Measurements from ENCODE around the gene HTR2A. TPM values are rescaled to one million over a fixed set of nuclear protein-coding genes. Genes with fewer than 3 reads are reported as not detected.

The HTR2A gene
- total RNA-seq, 1 experiment from 2014 or later = not detected

GRCh38 chr13:46844431-46844830 is 52.4 kb downstream of the HTR2A start:
- no peak for DNase-seq
- intact Hi-C loops (cut with micrococcal nuclease; ENCODE audit: unreplicated experiment) = loop anchor here (10.0 kb wide), 1 partner anchor 500 kb away; no protein-coding TSS in a partner anchor
- peaks cover 27% of the 10 kb centered on the region for H3K27me3 Mint-ChIP-seq (ENCODE audit: insufficient read depth, unreplicated experiment)
- no peaks in the 10 kb centered on the region; the same call in 1 of the 2 replicates for H3K27me3 ChIP-seq (replicated peaks; ENCODE audit: control insufficient read depth, insufficient read depth, low read length)
- no peaks in the 10 kb centered on the region for H3K9me3 Mint-ChIP-seq (ENCODE audit: unreplicated experiment)
- H3K4me3 ChIP-seq (ENCODE audit: low read depth, low read length) = no peak overlapping the region
- no peaks in the 10 kb centered on the region for H3K9me3 ChIP-seq
- TF ChIP-seq CTCF (IDR thresholded peaks at IDR 0.05; ENCODE audit: insufficient read depth in 1 of 2, low read depth in 1 of 2, low read length in 1 of 2, severe bottlenecking in 1 of 2, unreplicated experiment in 1 of 2) = no peak
- H3K36me3 Mint-ChIP-seq (ENCODE audit: insufficient read depth, unreplicated experiment) = no peaks in the 10 kb centered on the region
- no TSS peak for BruUV-seq (replicated peaks)
- no peaks in the 10 kb centered on the region for H3K4me1 Mint-ChIP-seq (ENCODE audit: low read depth, unreplicated experiment)
- no peak overlapping the region for H3K27ac Mint-ChIP-seq (ENCODE audit: unreplicated experiment)
- ChIA-PET POLR2A (no interaction called here), CTCF (no interaction called here)
- H3K4me3 Mint-ChIP-seq (ENCODE audit: unreplicated experiment) = no peak overlapping the region
- H3K4me1 ChIP-seq = no peaks in the 10 kb centered on the region
- H3K36me3 ChIP-seq (ENCODE audit: control insufficient read depth, insufficient read depth, low read length) = no peaks in the 10 kb centered on the region

- H3K4me1 ChIP-seq = no peaks in the 10 kb centered on the region
- H3K27me3 ChIP-seq (replicated peaks; ENCODE audit: control insufficient read depth, insufficient read depth, low read length) = no peaks in the 10 kb centered on the region; the same call in 1 of the 2 replicates
- no peak overlapping the region for H3K4me3 ChIP-seq (ENCODE audit: low read depth, low read length)
- ChIA-PET POLR2A (no interaction called here), CTCF (no interaction called here)
- TF ChIP-seq CTCF (IDR thresholded peaks at IDR 0.05; ENCODE audit: insufficient read depth in 1 of 2, low read depth in 1 of 2, low read length in 1 of 2, severe bottlenecking in 1 of 2, unreplicated experiment in 1 of 2) = no peak
- H3K4me3 Mint-ChIP-seq (ENCODE audit: unreplicated experiment) = no peak overlapping the region
- H3K27ac Mint-ChIP-seq (ENCODE audit: unreplicated experiment) = no peak overlapping the region
- no TSS peak for BruUV-seq (replicated peaks)
- no peaks in the 10 kb centered on the region for H3K36me3 Mint-ChIP-seq (ENCODE audit: insufficient read depth, unreplicated experiment)
- H3K36me3 ChIP-seq (ENCODE audit: control insufficient read depth, insufficient read depth, low read length) = no peaks in the 10 kb centered on the region
- DNase-seq = no peak
- H3K9me3 ChIP-seq = no peaks in the 10 kb centered on the region
- intact Hi-C loops (cut with micrococcal nuclease; ENCODE audit: unreplicated experiment) = no loop called here
- no peaks in the 10 kb centered on the region for H3K4me1 Mint-ChIP-seq (ENCODE audit: low read depth, unreplicated experiment)
- H3K9me3 Mint-ChIP-seq (ENCODE audit: unreplicated experiment) = no peaks in the 10 kb centered on the region
- H3K27me3 Mint-ChIP-seq (ENCODE audit: insufficient read depth, unreplicated experiment) = peaks cover 29% of the 10 kb centered on the region
These were observed 57.5 kb downstream of the HTR2A start for GRCh38 chr13:46839399-46839798.

- intact Hi-C loops (cut with micrococcal nuclease; ENCODE audit: unreplicated experiment) = loop anchor here (5.0 kb wide), 1 partner anchor 623 kb away; no protein-coding TSS in a partner anchor
- BruUV-seq (replicated peaks) = no TSS peak
These were observed 62.2 kb downstream of the HTR2A start for GRCh38 chr13:46834657-46835056.

More at GRCh38 chr13:46834657-46835056, 62.2 kb downstream of the HTR2A start:
- ChIA-PET POLR2A (no interaction called here), CTCF (no interaction called here)
- TF ChIP-seq CTCF (IDR thresholded peaks at IDR 0.05; ENCODE audit: insufficient read depth in 1 of 2, low read depth in 1 of 2, low read length in 1 of 2, severe bottlenecking in 1 of 2, unreplicated experiment in 1 of 2) = no peak
- Histone ChIP-seq H3K9me3 (no peaks in the 10 kb centered on the region), H3K27me3 (replicated peaks; ENCODE audit: control insufficient read depth, insufficient read depth, low read length) (no peaks in the 10 kb centered on the region), H3K36me3 (ENCODE audit: control insufficient read depth, insufficient read depth, low read length) (no peaks in the 10 kb centered on the region), H3K4me1 (no peaks in the 10 kb centered on the region), H3K4me3 (ENCODE audit: low read depth, low read length) (no peak overlapping the region)
- no peak for DNase-seq
- no peak overlapping the region for H3K4me3 Mint-ChIP-seq (ENCODE audit: unreplicated experiment)
- peaks cover 18% of the 10 kb centered on the region for H3K27me3 Mint-ChIP-seq (ENCODE audit: insufficient read depth, unreplicated experiment)
- no peaks in the 10 kb centered on the region for H3K4me1 Mint-ChIP-seq (ENCODE audit: low read depth, unreplicated experiment)
- H3K27ac Mint-ChIP-seq (ENCODE audit: unreplicated experiment) = no peak overlapping the region
- H3K36me3 Mint-ChIP-seq (ENCODE audit: insufficient read depth, unreplicated experiment) = no peaks in the 10 kb centered on the region
- H3K9me3 Mint-ChIP-seq (ENCODE audit: unreplicated experiment) = no peaks in the 10 kb centered on the region

Data from Caco-2 (cell line).